ENCODE results near the gene SRPX.

The SRPX gene

GRCh38 chrX:38220415-38221390 is at the start of gene SRPX:
Gene SRPX, minus strand, starts transcription at chrX:38220871. Its CDS starts 79 bp downstream, at chrX:38220792.
- no peak for DNase-seq

- DNase-seq = no peak
Measured at GRCh38 chrX:38268011-38268410, 47.3 kb upstream of the SRPX start.

- no peak for DNase-seq
Measured at GRCh38 chrX:38262715-38263620, 42.3 kb upstream of the SRPX start.

- no peak for DNase-seq
Measured at GRCh38 chrX:38260231-38260630, 39.6 kb upstream of the SRPX start.

GRCh38 chrX:38256019-38256418 is 35.3 kb upstream of the SRPX start:
- no peak for DNase-seq

- no peak for DNase-seq
Measured at GRCh38 chrX:38249965-38250364, 29.3 kb upstream of the SRPX start.

- DNase-seq = no peak
Measured at GRCh38 chrX:38247051-38247450, 26.4 kb upstream of the SRPX start.

- no peak for DNase-seq
Measured at GRCh38 chrX:38240541-38240940, 19.9 kb upstream of the SRPX start.

GRCh38 chrX:38236901-38237615 is 16.4 kb upstream of the SRPX start:
- DNase-seq = no peak

- DNase-seq = no peak
Measured at GRCh38 chrX:38233891-38234667, 13.4 kb upstream of the SRPX start.

- no peak for DNase-seq
Measured at GRCh38 chrX:38232079-38232686, 11.5 kb upstream of the SRPX start.

- no peak for DNase-seq
Measured at GRCh38 chrX:38225093-38225492, 4.4 kb upstream of the SRPX start.

- no peak for DNase-seq
Measured at GRCh38 chrX:38224160-38224559, 3.5 kb upstream of the SRPX start.

GRCh38 chrX:38221391-38221929 is 789 bp upstream of the SRPX start:
- no peak for DNase-seq

GRCh38 chrX:38220024-38220414 is 652 bp downstream of the SRPX start:
- no peak for DNase-seq

- no peak for DNase-seq
Measured at GRCh38 chrX:38216642-38217041, 4.0 kb downstream of the SRPX start.

GRCh38 chrX:38214551-38215531 is 5.8 kb downstream of the SRPX start:
- DNase-seq = no peak

- DNase-seq = no peak
Measured at GRCh38 chrX:38214044-38214443, 6.6 kb downstream of the SRPX start.

- DNase-seq = no peak
Measured at GRCh38 chrX:38211891-38212635, 8.6 kb downstream of the SRPX start.
